Subcutaneous abdominal adipose tissue (tissue), 5 donors: ENCODE results near the gene PARP4.
"Not testable (repeated sequence)": the region's sequence is repeated elsewhere in the genome, so short reads cannot be mapped to it uniquely, and the experiment has no call there.

Experiments used
- H3K27ac ChIP-seq: one replicate; pipeline ENCODE4 v1.7.0; 2013; ENCODE audit warnings: low read depth, mild to moderate bottlenecking, inconsistent platforms, low read length, moderate library complexity
- H3K27me3 ChIP-seq, 5 donors: one replicate each; pipeline ENCODE4 v1.7.0; 2013; ENCODE audit warnings: low read length in 5 of 5, inconsistent platforms in 1 of 5; ENCODE audit not compliant: control insufficient read depth in 5 of 5, insufficient read depth in 4 of 5
- H3K36me3 ChIP-seq, 5 donors: one replicate each; pipeline ENCODE4 v1.7.0; 2013; ENCODE audit warnings: low read length in 5 of 5; ENCODE audit not compliant: control insufficient read depth in 5 of 5, insufficient read depth in 5 of 5
- H3K4me1 ChIP-seq, 5 donors: one replicate each; pipeline ENCODE4 v1.7.0; 2013; ENCODE audit warnings: low read length in 5 of 5, mild to moderate bottlenecking in 3 of 5, moderate library complexity in 1 of 5; ENCODE audit not compliant: control insufficient read depth in 5 of 5, insufficient read depth in 5 of 5
- H3K4me3 ChIP-seq, 5 donors: one replicate each; pipeline ENCODE4 v1.7.0; 2013; ENCODE audit warnings: low read length in 5 of 5, low read depth in 1 of 5
- H3K9ac ChIP-seq, 5 donors: one replicate each; pipeline ENCODE4 v1.7.0; 2013; ENCODE audit warnings: low read length in 5 of 5, mild to moderate bottlenecking in 4 of 5, moderate library complexity in 3 of 5
- H3K9me3 ChIP-seq, 5 donors: one replicate each; pipeline ENCODE4 v1.7.0; 2013; ENCODE audit warnings: low read length in 5 of 5; ENCODE audit not compliant: control insufficient read depth in 5 of 5
- donor health status: healthy.
- donor health status: healthy.
- donor health status: healthy.
- donor health status: healthy.
- donor health status: healthy.

PARP4 gene

GRCh38 chr13:24406524-24406923 lies 106.1 kb downstream of the PARP4 start:
- Histone ChIP-seq H3K27ac (no peak overlapping the region), H3K4me1 (no peaks in the 10 kb centered on the region), H3K4me3 (no peak overlapping the region), H3K27me3 (no peaks in the 10 kb centered on the region), H3K9ac (no peak overlapping the region), H3K36me3 (no peaks in the 10 kb centered on the region), H3K9me3 (no peaks in the 10 kb centered on the region)

DNA sequence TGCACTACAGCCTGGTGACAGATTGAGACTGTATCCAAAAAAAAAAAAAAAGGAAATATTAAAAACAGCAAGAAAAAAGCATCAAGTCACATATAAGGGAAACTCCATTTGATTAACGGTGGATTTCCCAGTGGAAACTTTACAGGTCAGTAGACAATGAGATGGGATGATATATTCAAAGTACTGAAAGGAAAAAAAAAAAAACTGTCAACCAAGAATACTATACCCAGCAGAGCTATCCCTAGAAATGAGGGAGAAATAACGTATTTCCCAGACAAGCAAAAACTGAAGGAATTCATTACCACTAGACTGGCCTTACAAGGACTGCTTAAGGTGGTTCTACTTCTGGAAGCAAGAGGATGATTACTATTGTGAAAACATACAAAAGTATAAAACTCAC lies 115.8 kb downstream of the PARP4 start:
- H3K9ac ChIP-seq, result no peak overlapping the region
- H3K9me3 ChIP-seq, result peaks cover 0 to 11% (median 5%) of the 10 kb centered on the region in 5 donors
- H3K4me1 ChIP-seq, result no peaks in the 10 kb centered on the region
- H3K36me3 ChIP-seq, result no peaks in the 10 kb centered on the region
- no peaks in the 10 kb centered on the region for H3K27me3 ChIP-seq
- H3K27ac ChIP-seq, result no peak overlapping the region
- H3K4me3 ChIP-seq, result no peak overlapping the region

DNA sequence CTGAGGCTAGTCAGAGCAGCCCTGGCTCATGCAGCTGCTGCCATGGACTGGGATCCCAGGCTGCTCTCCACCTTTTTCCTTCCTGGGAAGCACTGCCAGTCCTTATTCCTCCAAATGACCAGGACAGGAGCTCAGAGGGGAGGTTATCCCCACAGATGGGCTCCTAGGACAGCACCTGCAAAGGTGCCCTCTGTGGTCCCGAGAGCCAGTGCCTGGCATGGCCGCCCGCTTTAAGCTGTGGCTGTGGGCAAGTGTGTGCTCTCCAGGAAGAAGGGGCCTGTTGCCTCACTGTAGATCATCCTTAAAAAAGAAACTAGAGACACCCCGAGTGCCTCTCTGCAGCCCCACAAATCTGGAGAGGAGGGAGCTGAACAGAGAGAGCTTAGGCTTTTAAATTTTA lies 119.6 kb downstream of the PARP4 start:
- peaks cover 0 to 4% (median 0%) of the 10 kb centered on the region in 5 donors for H3K27me3 ChIP-seq
- H3K4me3 ChIP-seq, result no peak overlapping the region
- no peak overlapping the region for H3K27ac ChIP-seq
- H3K4me1 ChIP-seq, result no peaks in the 10 kb centered on the region
- peaks cover 0 to 11% (median 5%) of the 10 kb centered on the region in 5 donors for H3K9me3 ChIP-seq
- no peak overlapping the region for H3K9ac ChIP-seq
- H3K36me3 ChIP-seq, result no peaks in the 10 kb centered on the region

DNA sequence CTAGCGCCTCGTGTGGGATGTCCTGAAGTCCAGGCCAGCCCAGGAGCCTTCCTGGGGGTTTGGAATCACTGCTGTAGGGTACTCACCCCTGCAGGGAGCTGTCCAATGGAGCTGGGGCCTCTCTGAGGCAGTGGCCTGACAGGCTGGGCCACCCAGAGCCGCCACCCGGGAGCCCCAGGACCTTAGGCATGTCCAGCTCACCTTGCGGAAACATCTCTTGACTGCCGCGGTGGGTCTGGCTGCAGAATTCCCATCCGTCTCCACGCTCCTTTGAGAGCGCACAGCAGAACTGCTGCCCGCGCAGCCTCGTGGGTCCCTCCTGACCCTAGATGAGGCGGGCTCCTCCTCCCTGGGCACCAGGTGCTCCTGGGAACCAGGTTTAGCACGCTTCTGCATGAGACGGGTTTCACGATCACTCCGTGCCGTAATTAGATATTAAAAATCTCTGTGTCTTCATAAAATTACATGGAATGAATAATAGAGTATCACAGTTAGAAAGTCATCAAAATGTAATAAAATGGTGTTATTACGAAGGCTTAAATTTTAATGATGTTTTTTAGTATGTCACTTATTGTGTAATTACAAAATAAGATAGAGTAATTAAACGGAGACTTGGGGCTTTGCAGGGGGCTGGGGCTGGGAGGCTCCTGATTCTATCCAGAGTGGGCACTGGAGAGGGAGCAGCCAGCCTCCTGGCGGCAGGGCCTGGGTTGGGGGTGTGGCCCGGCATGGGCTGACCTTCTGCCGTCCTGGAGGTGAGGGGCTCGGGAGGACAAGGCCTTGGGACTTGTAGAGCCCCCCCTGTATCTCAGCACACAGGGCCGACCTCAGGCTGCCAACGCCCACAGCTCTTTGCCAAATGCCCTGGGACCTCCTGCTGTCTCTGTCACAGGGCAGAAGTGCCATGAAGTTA lies 120.6 kb downstream of the PARP4 start:
- H3K4me1 ChIP-seq, H3K27me3 ChIP-seq, H3K4me3 ChIP-seq, H3K9ac ChIP-seq, H3K27ac ChIP-seq, H3K9me3 ChIP-seq, H3K36me3 ChIP-seq: not testable (repeated sequence)

GRCh38 chr13:24390795-24391194 lies 121.8 kb downstream of the PARP4 start:
- H3K4me3 ChIP-seq, H3K4me1 ChIP-seq, H3K36me3 ChIP-seq, H3K9me3 ChIP-seq, H3K27ac ChIP-seq, H3K27me3 ChIP-seq, H3K9ac ChIP-seq: not testable (repeated sequence)

DNA sequence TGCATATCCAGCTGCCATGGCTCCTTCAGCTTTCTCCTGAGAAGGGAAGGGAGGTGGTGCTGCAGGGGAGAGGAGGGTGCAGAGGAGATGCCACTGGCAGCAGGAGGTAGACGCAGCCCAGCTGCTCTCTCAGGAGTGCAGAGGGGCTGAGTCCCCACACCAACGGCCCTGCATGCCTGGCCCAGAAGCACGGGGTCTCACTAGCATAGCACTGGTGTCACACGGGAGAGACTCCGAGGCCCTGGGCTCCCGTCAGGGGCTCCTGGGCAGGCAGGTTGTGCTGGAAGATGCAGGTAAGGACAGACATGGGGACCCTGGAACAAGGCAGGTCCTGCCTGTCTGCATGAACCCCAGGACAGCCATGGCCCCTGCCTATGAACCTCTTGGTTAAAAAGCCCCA lies 123.1 kb downstream of the PARP4 start:
- no peaks in the 10 kb centered on the region for H3K9me3 ChIP-seq
- no peaks in the 10 kb centered on the region for H3K4me1 ChIP-seq
- no peaks in the 10 kb centered on the region for H3K36me3 ChIP-seq
- no peak overlapping the region for H3K9ac ChIP-seq
- peaks cover 0 to 5% (median 0%) of the 10 kb centered on the region in 5 donors for H3K27me3 ChIP-seq
- no peak overlapping the region for H3K27ac ChIP-seq
- no peak overlapping the region for H3K4me3 ChIP-seq

GRCh38 chr13:24388743-24389142 lies 123.8 kb downstream of the PARP4 start:
- not testable (repeated sequence) for H3K4me1 ChIP-seq, H3K36me3 ChIP-seq, H3K9me3 ChIP-seq, H3K27ac ChIP-seq, H3K27me3 ChIP-seq, H3K9ac ChIP-seq, H3K4me3 ChIP-seq

DNA sequence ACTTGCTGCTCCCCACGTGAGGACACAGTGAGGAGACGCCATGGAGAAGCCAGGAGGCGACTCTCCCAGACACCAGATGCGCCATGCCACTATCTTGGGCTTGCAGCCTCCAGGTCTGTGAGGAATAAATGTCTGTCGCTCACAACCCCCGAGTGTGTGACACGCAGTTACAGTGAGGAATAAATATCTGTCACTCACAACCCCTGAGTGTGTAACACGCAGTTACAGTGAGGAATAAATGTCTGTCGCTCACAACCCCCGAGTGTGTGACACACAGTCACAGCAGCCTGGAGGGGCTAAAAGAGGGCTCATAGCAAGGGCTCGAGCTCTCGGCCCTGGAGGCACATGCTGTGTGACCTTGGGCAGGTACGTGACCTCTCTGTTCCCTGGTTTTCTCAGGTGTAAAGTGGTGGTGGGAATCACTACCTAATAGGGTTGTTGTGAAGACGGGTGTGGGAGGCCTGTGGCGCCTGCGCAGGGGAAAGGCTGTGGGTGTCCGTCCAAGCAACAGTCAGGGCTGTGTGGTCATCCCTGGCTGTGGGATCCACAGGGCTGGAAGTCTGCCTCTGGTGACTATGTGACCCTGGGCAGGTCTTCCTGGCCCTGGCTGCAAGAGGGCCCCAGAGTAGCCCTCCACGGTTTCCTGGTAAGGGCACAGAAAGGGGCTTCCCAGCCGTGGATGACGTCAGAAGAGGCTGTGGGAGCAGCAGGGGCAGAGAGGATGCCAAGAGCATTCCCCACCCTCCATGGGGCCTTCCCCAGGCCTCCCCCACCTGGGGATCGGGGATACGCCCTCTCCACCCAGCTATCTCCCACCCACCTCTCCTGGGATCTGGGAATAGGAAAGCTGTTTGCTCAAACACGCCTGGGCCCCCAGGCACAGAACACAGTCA lies 125.5 kb downstream of the PARP4 start:
- Histone ChIP-seq H3K27me3 (peaks cover 0 to 5% (median 0%) of the 10 kb centered on the region in 5 donors), H3K36me3 (no peaks in the 10 kb centered on the region), H3K27ac (no peak overlapping the region)

GRCh38 chr13:24385902-24386301 lies 126.7 kb downstream of the PARP4 start:
- Histone ChIP-seq H3K9ac (no peak overlapping the region), H3K9me3 (no peaks in the 10 kb centered on the region), H3K4me3 (no peak overlapping the region), H3K36me3 (no peaks in the 10 kb centered on the region), H3K27me3 (peaks cover 0 to 5% (median 0%) of the 10 kb centered on the region in 5 donors), H3K4me1 (no peaks in the 10 kb centered on the region), H3K27ac (no peak overlapping the region)

More for the DNA sequence above, 125.5 kb downstream of the PARP4 start:
- H3K4me3 ChIP-seq, result no peak overlapping the region
- H3K9ac ChIP-seq, result no peak overlapping the region
- H3K9me3 ChIP-seq, result no peaks in the 10 kb centered on the region
- no peaks in the 10 kb centered on the region for H3K4me1 ChIP-seq

DNA sequence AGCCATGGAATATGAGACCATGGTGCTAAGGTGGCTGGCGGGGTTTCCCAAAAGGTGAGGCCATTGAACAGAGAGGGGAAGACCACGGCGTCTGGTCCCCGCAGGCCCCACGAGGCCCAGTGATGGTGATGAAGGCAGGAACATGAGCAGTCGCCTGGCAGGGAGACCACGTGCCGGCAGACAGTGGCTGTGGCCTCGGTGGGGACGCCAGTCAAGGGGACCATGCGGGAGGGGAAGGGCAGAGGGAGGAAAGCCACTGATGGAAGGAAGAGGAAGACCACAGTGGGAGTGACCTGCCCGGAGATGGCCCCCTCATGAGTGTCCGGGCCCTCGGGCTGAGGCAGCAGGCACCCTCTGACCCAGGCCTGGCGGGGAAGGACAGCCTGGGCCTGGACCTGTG lies 127.6 kb downstream of the PARP4 start:
- H3K27me3 ChIP-seq, H3K9ac ChIP-seq, H3K4me3 ChIP-seq, H3K27ac ChIP-seq, H3K9me3 ChIP-seq, H3K36me3 ChIP-seq, H3K4me1 ChIP-seq: not testable (repeated sequence)
